A549 treated with AZD9567 at 1 μM for 4 hours (cell line): Measurements from ENCODE around the gene ZNF174. TPM values are rescaled to one million over a fixed set of nuclear protein-coding genes. Genes with fewer than 3 reads are reported as not detected.

Experiments
- total RNA-seq: library from RNA; stranded (reverse); fragments of 200-300 nt; extraction: Qiagen RNA extraction; gene quantifications from 5 replicates; pipeline ENCODE4 v1.2.3, GENCODE V29; 2022; ENCODE audit not compliant: insufficient read depth

Gene ZNF174
- 7.7 to 13.7 TPM (median 13.0 TPM) in 5 replicates for total RNA-seq

GRCh38 chr16:3400779-3401688 lies at the start of gene ZNF174, which contains the start of gene ZSCAN32:
ZNF174 (plus strand) TSS chr16:3401215; CDS start chr16:3402005, 790 bp downstream.
ZSCAN32 (minus strand) TSS chr16:3401004; CDS start chr16:3397557, 3,447 bp downstream.

GRCh38 chr16:3355589-3355988 lies 45.4 kb upstream of the ZNF174 start, which contains the start of gene OR2C1:
OR2C1 (plus strand) TSS chr16:3355889; CDS start chr16:3355941, 52 bp downstream.

GRCh38 chr16:3443108-3444031 lies 42.4 kb downstream of the ZNF174 start, which contains the start of the genes NAA60 and ZNF597:
NAA60 (plus strand) TSS chr16:3443680; CDS start chr16:3476228, 32,548 bp downstream.
ZNF597 (minus strand) TSS chr16:3443504; CDS start chr16:3443153, 351 bp downstream.

Other genes with a start within 250 kb of the ZNF174 start
- 0.13 to 0.31 TPM (median 0.26 TPM) in 4 of 5 replicates, not detected in the other for gene OR1F1, start 213.0 kb upstream of the ZNF174 start, total RNA-seq
- gene ZNF200, start 166.1 kb upstream of the ZNF174 start, total RNA-seq, result 7.8 to 9.3 TPM (median 8.4 TPM) in 5 replicates
- gene MEFV, start 144.6 kb upstream of the ZNF174 start, total RNA-seq, result not detected in 5 replicates
- gene ZNF263, start 117.7 kb upstream of the ZNF174 start, total RNA-seq, result 33.5 to 39.6 TPM (median 36.7 TPM) in 5 replicates
- 0.87 to 2.1 TPM (median 1.2 TPM) in 5 replicates for gene TIGD7, start 95.8 kb upstream of the ZNF174 start, total RNA-seq
- 10.6 to 20.8 TPM (median 11.2 TPM) in 5 replicates for gene ZNF75A, start 95.7 kb upstream of the ZNF174 start, total RNA-seq
- gene OR2C1, start 45.3 kb upstream of the ZNF174 start, total RNA-seq, result not detected in 5 replicates
- gene ZSCAN32, start 211 bp upstream of the ZNF174 start, total RNA-seq, result 13.7 to 19.9 TPM (median 17.8 TPM) in 5 replicates
- gene ZNF597, start 42.3 kb downstream of the ZNF174 start, total RNA-seq, result 0.45 to 1.2 TPM (median 1.0 TPM) in 5 replicates
- gene NAA60, start 42.5 kb downstream of the ZNF174 start, total RNA-seq, result 48.4 to 51.9 TPM (median 50.8 TPM) in 5 replicates
- gene C16orf90, start 94.3 kb downstream of the ZNF174 start, total RNA-seq, result not detected in 5 replicates
- gene CLUAP1, start 99.8 kb downstream of the ZNF174 start, total RNA-seq, result 19.3 to 22.3 TPM (median 20.9 TPM) in 5 replicates
- gene NLRC3, start 176.2 kb downstream of the ZNF174 start, total RNA-seq, result 0.01 to 0.10 TPM (median 0.03 TPM) in 4 of 5 replicates, not detected in the other
- 1.8 to 5.5 TPM (median 5.2 TPM) in 5 replicates for gene SLX4, start 210.4 kb downstream of the ZNF174 start, total RNA-seq